Hematopoietic multipotent progenitor cell (in vitro differentiated cells): ENCODE measurements around the gene PTPRK. TPM values are rescaled to one million over a fixed set of nuclear protein-coding genes. Genes with fewer than 3 reads are reported as not detected.
A peak's percentile ranks its signal among the peaks of the same experiment; 100 is the strongest.

ENCODE experiments used
- DNase-seq, 3 donors: peaks; one replicate each; pipeline ENCODE4 v3.0.0-alpha.2; 2011 to 2015; ENCODE audit warnings: low read depth in 2 of 3, low spot score in 2 of 3
- total RNA-seq: library from RNA; depleted of rRNA; stranded (reverse); fragments of >200 nt; gene quantifications from one replicate; pipeline ENCODE4 v1.2.3, GENCODE V29; 2012

The PTPRK gene
- total RNA-seq, 1 donor: 0.81 TPM

DNA sequence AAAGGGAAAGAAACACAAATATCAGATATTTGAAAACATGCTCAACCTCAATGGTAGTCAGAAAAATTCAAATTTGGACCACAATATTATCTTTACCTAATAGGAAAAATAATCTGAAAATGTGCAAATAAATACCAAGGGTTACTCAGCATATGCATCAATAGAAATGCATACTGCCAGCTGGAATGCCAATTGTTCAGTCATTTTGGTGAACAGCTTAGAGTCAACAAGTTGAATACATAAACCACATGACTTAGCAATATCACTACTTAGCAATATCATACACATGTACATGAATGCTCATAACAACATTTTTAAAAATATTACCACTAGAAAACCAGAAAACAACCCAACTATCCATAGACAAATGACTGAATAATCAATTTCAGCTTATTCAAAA is 212.7 kb downstream of the PTPRK start:
- DNase-seq: no peak

DNA sequence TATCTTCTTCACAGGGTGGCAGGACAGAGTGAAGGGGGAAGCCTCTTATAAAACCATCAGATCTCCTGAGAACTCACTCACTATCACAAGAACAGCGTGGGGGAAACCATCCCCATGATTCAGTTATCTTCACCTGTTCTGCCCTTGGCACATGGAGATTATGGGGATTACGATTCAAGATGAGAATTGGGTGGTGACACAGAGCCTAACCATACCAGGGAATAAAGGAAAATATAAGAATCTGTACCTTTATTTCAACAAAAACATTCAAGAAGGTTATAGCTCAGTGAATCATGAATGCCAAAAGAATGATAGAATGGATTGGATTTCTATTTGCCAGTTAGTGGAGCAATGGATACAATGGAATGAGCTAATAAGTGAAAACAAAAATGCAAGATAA is 214.4 kb downstream of the PTPRK start:
- no peak for DNase-seq

GRCh38 chr6:128305228-128305627 is 215.2 kb downstream of the PTPRK start:
- DNase-seq: no peak

DNA sequence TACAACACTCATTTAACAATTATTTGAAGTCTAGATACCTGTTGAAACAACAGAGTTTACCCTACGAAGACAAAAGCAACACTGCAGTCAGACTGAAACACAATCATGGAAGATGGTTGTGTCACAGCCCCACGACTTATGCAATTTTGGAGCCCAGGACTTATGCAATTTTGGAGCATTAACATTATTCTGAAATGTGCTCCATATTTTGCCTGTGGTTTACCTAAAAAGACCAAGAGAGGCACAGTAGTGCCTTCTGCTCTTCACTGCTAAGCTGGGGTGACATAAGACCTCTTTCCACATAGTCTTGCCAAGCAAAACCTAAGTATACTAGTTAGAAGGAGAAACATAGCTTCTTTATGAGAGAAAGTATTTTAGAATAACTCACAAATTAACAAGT is 216.5 kb downstream of the PTPRK start:
- no peak for DNase-seq

GRCh38 chr6:128302942-128303341 is 217.5 kb downstream of the PTPRK start:
- DNase-seq: no peak

- DNase-seq: no peak
These were observed 224.7 kb downstream of the PTPRK start for GRCh38 chr6:128295670-128296069.

DNA sequence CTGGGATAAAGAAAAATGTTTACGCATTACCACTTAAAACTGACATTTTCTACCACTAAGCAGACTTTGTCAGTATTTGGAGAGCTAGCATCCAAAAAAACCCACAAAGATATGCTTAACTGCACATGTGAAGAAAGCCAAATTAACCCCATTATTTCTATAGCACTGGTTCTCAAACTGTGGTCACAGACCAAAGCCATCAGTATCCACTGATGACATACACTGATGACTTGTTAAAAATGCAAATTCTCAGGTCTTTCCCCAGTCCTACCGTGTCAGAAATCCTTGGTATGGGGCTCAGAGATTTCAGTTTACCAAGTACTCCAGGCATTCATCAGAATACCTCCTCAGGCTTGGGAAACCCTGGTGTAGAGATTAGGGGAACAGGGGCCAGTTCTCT is 230.2 kb downstream of the PTPRK start:
- DNase-seq: no peak

DNA sequence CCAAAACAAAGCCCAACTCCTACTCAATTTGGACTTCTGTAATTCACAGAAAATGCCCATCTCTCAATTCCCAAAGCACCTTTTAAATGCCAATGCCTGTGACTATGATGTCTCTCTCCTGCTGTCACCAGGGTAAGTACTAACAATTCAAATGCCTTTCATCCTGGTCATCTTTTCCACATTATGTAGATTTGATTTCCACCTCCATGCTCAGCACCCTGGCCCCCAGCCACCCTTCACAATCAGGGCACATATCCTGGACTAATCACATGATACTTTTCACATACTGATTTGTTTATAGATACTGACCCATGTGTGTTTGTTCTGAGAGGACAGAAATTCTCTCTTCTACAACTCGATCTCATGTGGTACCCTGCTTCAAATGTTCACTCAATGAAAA is 236.3 kb downstream of the PTPRK start:
- no peak for DNase-seq

DNA sequence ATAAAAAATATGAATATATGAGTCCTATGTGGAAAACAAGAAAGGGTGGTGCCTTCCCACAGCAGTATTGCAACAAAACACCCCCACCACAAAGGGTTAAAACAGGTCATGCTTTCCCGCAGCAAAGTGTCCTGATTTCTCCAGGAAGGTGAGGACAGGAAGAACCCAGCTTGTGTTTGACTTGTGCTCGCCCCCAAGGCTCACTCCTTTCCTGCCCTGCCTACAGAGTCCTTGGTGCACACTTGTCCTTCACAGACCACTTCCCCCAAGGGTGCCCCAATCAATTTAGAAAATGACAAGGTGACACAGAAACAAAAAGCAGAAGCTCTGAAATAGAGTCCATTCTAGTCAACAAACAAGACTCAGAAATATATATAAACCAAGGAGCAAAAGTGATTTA is 237.4 kb downstream of the PTPRK start:
- peak in 1 of 3 donors; percentile 50 for DNase-seq

- no peak for DNase-seq
These were observed 239.4 kb downstream of the PTPRK start for GRCh38 chr6:128280960-128281359.

GRCh38 chr6:128280066-128280465 is 240.3 kb downstream of the PTPRK start:
- DNase-seq: no peak

GRCh38 chr6:128278836-128279235 is 241.6 kb downstream of the PTPRK start:
- DNase-seq: no peak

DNA sequence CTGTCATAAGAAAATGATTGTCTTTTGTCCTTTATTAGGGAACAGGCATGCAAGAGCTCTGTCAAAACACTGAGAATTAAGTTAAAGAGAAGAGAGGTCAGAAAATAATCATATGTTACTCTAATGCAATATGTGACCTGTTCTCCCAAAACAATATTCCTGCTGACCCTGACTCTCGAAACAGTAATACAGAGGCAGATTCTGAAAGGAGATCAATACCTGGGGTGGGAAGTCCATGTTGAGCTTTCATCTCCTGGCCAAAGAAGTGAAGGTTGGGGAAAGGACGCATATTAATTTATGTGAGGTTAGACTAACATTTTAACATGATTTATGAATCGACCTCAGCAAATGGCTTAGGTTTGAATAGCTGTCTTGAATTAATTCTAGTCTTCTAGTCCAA is 243.0 kb downstream of the PTPRK start:
- DNase-seq: no peak

DNA sequence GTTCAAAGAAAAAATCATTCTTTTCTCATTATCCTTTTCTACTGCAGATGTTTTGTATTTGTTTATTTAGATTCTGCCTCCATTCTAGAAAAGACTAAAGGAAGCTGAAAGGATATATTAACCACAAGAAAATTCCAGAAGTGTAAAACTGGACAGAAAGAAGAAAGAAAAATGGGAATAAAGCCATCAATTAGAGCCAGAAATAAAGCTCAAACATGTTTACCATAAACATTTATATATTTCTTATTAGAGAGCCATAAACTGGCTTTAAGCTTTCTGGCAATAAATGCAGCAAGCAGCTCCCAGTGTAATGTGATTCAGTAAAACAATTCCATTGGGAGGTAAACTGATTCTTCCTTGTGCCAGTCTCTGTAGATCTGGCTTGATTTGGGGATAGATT is 244.1 kb downstream of the PTPRK start:
- DNase-seq: no peak

- DNase-seq: no peak
These were observed 244.7 kb downstream of the PTPRK start for GRCh38 chr6:128275681-128276080.

DNA sequence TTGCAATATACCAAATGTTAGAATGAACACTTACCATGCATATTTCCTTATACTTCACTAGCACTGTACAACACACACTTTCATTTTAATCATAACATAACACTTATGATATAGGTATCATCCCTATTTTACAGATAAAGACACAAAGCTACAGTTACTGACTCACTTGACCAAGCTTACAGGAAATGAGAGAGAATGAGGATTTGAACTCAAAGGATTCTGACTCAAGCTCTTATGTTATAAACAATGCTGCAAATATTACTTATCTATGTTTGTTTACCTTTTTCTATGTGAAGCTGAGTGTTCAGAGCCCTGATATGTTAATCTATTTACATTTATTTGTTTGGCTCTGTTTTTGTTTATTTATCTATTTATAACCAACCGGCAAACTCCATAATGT is 245.4 kb downstream of the PTPRK start:
- no peak for DNase-seq

GRCh38 chr6:128271527-128271926 is 248.9 kb downstream of the PTPRK start:
- no peak for DNase-seq

GRCh38 chr6:128271011-128271410 is 249.4 kb downstream of the PTPRK start:
- no peak for DNase-seq

- DNase-seq: no peak
These were observed 253.5 kb downstream of the PTPRK start for GRCh38 chr6:128266946-128267345.

DNA sequence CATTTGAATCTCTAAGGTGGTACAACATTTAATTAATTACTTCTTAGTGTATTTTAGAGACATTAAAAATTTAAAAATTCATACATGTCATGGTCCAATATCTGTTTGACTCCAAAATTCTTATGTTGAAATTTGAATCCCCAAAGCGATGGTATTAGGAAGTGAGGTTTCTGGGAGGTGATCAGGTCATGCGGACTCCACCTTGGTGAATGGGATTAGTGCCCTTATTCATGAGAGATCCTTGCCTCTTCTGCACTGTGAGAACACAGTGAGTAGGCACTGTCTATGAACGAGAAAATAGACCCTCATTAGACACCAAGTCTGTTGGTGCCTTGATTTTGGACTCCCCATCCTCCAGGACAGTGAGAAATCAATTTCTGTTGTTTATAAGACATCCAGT is 254.7 kb downstream of the PTPRK start:
- no peak for DNase-seq

GRCh38 chr6:128259730-128260685 is 260.4 kb downstream of the PTPRK start:
- DNase-seq: peak in 1 of 3 donors; percentile 46

DNA sequence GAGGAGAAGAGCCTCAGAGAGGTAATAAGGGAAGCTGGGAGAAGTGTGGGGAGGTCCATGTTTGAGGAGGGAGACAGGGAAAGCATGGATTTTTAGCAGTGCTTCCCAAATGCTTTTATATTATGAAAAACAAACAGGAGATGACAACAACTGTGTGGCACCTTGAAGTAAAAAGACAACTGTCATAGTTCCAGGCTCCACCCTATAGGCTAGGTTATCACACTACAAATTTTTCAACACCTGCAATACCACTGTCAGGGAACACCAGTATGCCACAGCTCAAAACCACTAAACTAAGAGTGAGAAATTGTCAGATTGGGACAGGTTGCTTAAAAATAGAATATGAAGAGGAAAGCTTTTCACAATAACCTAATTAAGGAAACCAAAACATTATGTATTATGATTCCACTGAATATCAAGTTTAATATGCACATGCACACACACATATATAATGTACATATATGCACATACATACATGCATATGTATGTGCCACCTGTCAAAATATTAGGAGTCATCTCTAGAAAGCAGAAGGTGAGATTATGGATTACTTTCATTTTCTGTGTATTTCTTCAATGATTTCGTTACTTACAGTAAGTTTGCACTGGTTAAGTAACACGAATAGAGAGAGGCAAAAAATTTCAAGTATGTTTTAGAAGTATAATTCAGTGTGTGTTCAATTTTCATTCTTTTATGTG is 261.2 kb downstream of the PTPRK start:
- DNase-seq: no peak
